Panc1 (cell line): Measurements from ENCODE around the gene TMEM174. TPM values are rescaled to one million over a fixed set of nuclear protein-coding genes. Genes with fewer than 3 reads are reported as not detected.

ENCODE experiments used
- ATAC-seq: fragments of 200-7000 bp; cut with Tn5 transposase; 2 replicates; pipeline ENCODE4 v1.9.1; 2020; ENCODE audit warnings: mild to moderate bottlenecking, moderate library complexity
- Bru-seq: library from RNA; stranded (reverse); fragments of 400-500 nt; gene quantifications from one replicate; lab custom pipeline; 2021; lab: Mats Ljungman, UMichigan
- BruChase-seq, 2 experiments: library from RNA; stranded (reverse); fragments of 400-500 nt; gene quantifications; one replicate each; lab custom pipeline; 2021; lab: Mats Ljungman, UMichigan
- BruUV-seq: library from RNA; stranded (reverse); fragments of 400-500 nt; replicated peaks from 2 replicates; lab custom pipeline; 2021; lab: Mats Ljungman, UMichigan
- CTCF ChIA-PET: fragments of 300-600 bp; sonication (Branson Sonifier 250); formaldehyde crosslinking; loops from one replicate; lab custom pipeline; 2022; ENCODE audit warnings: antibody characterized with exemption; lab: Charles Lee
- POLR2A ChIA-PET: fragments of 300-600 bp; sonication (Branson Sonifier 250); formaldehyde crosslinking; loops from one replicate; lab custom pipeline; 2022; ENCODE audit warnings: antibody characterized with exemption; lab: Charles Lee
- DNase-seq: peaks from one replicate; pipeline ENCODE4 v3.0.0-alpha.2; 2010; ENCODE audit warnings: low read depth, low spot score
- H3K27ac ChIP-seq: 2 replicates; pipeline ENCODE4 v1.5.1; 2011; ENCODE audit warnings: mild to moderate bottlenecking, low read length, inconsistent platforms
- H3K27me3 ChIP-seq: fragments of 200-500 bp; sonication (Bioruptor generic); 2 replicates; pipeline ENCODE4 v1.6.0; 2014; ENCODE audit warnings: low read length, inconsistent platforms; ENCODE audit not compliant: control insufficient read depth, insufficient read depth
- H3K36me3 ChIP-seq: fragments of 200-500 bp; sonication (Bioruptor generic); 2 replicates; pipeline ENCODE4 v1.5.1; 2014; ENCODE audit warnings: inconsistent platforms, mild to moderate bottlenecking, low read length, moderate library complexity; ENCODE audit not compliant: control insufficient read depth, insufficient read depth
- H3K4me1 ChIP-seq: 2 replicates; pipeline ENCODE4 v1.5.1; 2011; ENCODE audit warnings: inconsistent platforms, mild to moderate bottlenecking, low read length, moderate library complexity; ENCODE audit not compliant: control insufficient read depth, insufficient read depth
- H3K4me3 ChIP-seq, 2 experiments: 2 replicates each; pipeline ENCODE4 v1.5.1; 2011 to 2012; ENCODE audit warnings: low read depth in 2 of 2, low read length in 2 of 2, mild to moderate bottlenecking in 2 of 2, inconsistent platforms in 1 of 2, moderate library complexity in 1 of 2
- H3K9me3 ChIP-seq: fragments of 200-500 bp; sonication (Bioruptor generic); 2 replicates; pipeline ENCODE4 v1.5.1; 2014; ENCODE audit warnings: low read depth, mild to moderate bottlenecking, inconsistent platforms, low read length, moderate library complexity; ENCODE audit not compliant: control insufficient read depth, insufficient read depth
- CTCF ChIP-seq: fragments of 450-650 bp; IDR thresholded peaks from 2 replicates; pipeline ENCODE4 v1.5.1; 2017; ENCODE audit warnings: mild to moderate bottlenecking
- POLR2AphosphoS5 ChIP-seq: IDR thresholded peaks from 2 replicates; pipeline ENCODE4 v1.6.1; 2012; ENCODE audit warnings: mild to moderate bottlenecking, low read depth, low read length, moderate library complexity
- REST ChIP-seq, 2 experiments: IDR thresholded peaks; 2 replicates each; pipeline ENCODE4 v1.6.1; 2011 to 2012; ENCODE audit warnings: low read depth in 2 of 2, control low read depth in 1 of 2, low read length in 1 of 2, mild to moderate bottlenecking in 1 of 2, moderate library complexity in 1 of 2; ENCODE audit not compliant: insufficient read depth in 1 of 2
- SIN3A ChIP-seq: IDR thresholded peaks from 2 replicates; pipeline ENCODE4 v1.6.1; 2012; ENCODE audit warnings: low read depth, mild to moderate bottlenecking, low read length, moderate library complexity, borderline replicate concordance; ENCODE audit not compliant: insufficient read depth
- TCF7L2 ChIP-seq: IDR thresholded peaks from 2 replicates; pipeline ENCODE4 v1.6.1; 2011; ENCODE audit warnings: mild to moderate bottlenecking, low read depth, low read length, inconsistent platforms
- in situ Hi-C: cut with HindIII; loops from 2 replicates; pipeline ENCODE4 v1.10.0; 2016; ENCODE audit warnings: low sequenced_read_pairs, low pct_unique_long_range_greater_than_20kb
- intact Hi-C: fragments of 100-400 bp; cut with micrococcal nuclease; formaldehyde crosslinking; loops from one replicate; pipeline ENCODE4 v1.10.0; 2022; ENCODE audit not compliant: unreplicated experiment
- long read RNA-seq: library from polyadenylated mRNA; unstranded; transcript quantifications from one replicate; pipeline ENCODE4 v2.0.0, GENCODE V29; 2021; ENCODE audit not compliant: unreplicated experiment
- polyA plus RNA-seq: library from polyadenylated mRNA; unstranded; fragments of >200 nt; gene quantifications from one replicate; pipeline ENCODE4 v1.2.1, GENCODE V29; 2012; ENCODE audit warnings: missing spikeins; ENCODE audit not compliant: insufficient read length
- total RNA-seq: library from RNA; stranded (reverse); gene quantifications from one replicate; pipeline ENCODE4 v1.2.1, GENCODE V29; 2021; ENCODE audit not compliant: unreplicated experiment

TMEM174 gene
- total RNA-seq = not detected
- not detected for polyA plus RNA-seq
- not detected for Bru-seq, nascent RNA
- not detected for BruChase-seq, experiment 1, labeled RNA remaining after a 2-hour chase
- not detected for BruChase-seq, experiment 2, labeled RNA remaining after a 6-hour chase
- long read RNA-seq = 0 reads

- intact Hi-C loops (no loop called here), in situ Hi-C loops (no loop called here)
- POLR2A ChIA-PET = no interaction called here
- CTCF ChIA-PET = no interaction called here
- TF ChIP-seq REST (IDR thresholded peaks at IDR 0.05; ENCODE audit: insufficient read depth in 1 of 2, low read depth in 2 of 2, low read length in 1 of 2) (no peak), POLR2AphosphoS5 (no peak), SIN3A (no peak), TCF7L2 (no peak), CTCF (no peak)
- H3K27ac ChIP-seq = no peak within 1 kb of the TSS
- no peaks in the 10 kb centered on the region for H3K27me3 ChIP-seq
- DNase-seq (no peak), ATAC-seq (no peak)
- H3K4me1 ChIP-seq = no peaks in the 10 kb centered on the region
- H3K36me3 ChIP-seq = no peaks in the 10 kb centered on the region
- no peak within 1 kb of the TSS for H3K4me3 ChIP-seq
- no TSS peak for BruUV-seq
- no peaks in the 10 kb centered on the region for H3K9me3 ChIP-seq
Observed at GRCh38 chr5:73172951-73173350, at the start of gene TMEM174. TMEM174 (plus strand) TSS chr5:73173193; CDS start chr5:73173244, 51 bp downstream.

GRCh38 chr5:73125289-73125688 is 47.7 kb upstream of the TMEM174 start:
- no peak for DNase-seq
- H3K27ac ChIP-seq = no peak overlapping the region
- BruUV-seq = no TSS peak
- no peaks in the 10 kb centered on the region for H3K36me3 ChIP-seq
- POLR2A ChIA-PET = no interaction called here
- no peaks in the 10 kb centered on the region; the same call in 1 of the 2 replicates for H3K27me3 ChIP-seq
- no peaks in the 10 kb centered on the region for H3K4me1 ChIP-seq
- in situ Hi-C loops = no loop called here
- intact Hi-C loops = no loop called here
- no peak overlapping the region for H3K4me3 ChIP-seq
- no peaks in the 10 kb centered on the region for H3K9me3 ChIP-seq
- ATAC-seq = no peak
- TF ChIP-seq CTCF = no peak
- TF ChIP-seq TCF7L2 = no peak
- no peak for TF ChIP-seq SIN3A
- TF ChIP-seq REST (IDR thresholded peaks at IDR 0.05; ENCODE audit: insufficient read depth in 1 of 2, low read depth in 2 of 2, low read length in 1 of 2) = no peak
- TF ChIP-seq POLR2AphosphoS5 = no peak
- CTCF ChIA-PET = interaction anchor here (1.0 kb wide), 1 partner anchor 9 kb away, joined by 3 read pairs; no protein-coding TSS in a partner anchor
